SK-N-MC (cell line): ENCODE data around the gene MFSD12.
A peak's percentile ranks its signal among the peaks of the same experiment; 100 is the strongest.

Experiments
- DNase-seq: peaks from one replicate; pipeline ENCODE4 v3.0.0-alpha.2; 2011; ENCODE audit warnings: low read depth, low spot score
- H3K27ac ChIP-seq: fragments of 200-600 bp; sonication (generic); 2 replicates; pipeline ENCODE4 v1.5.1; 2016; ENCODE audit warnings: mixed run types
- H3K36me3 ChIP-seq: fragments of 200-600 bp; sonication (generic); 2 replicates; pipeline ENCODE4 v1.6.1; 2017; ENCODE audit warnings: antibody characterized with exemption, low read length, mixed read lengths; ENCODE audit not compliant: insufficient read depth
- H3K4me3 ChIP-seq: fragments of 200-600 bp; sonication (generic); 2 replicates; pipeline ENCODE4 v1.5.1; 2016
- H3K9ac ChIP-seq: fragments of 200-600 bp; sonication (generic); 2 replicates; pipeline ENCODE4 v1.8.0; 2017; ENCODE audit warnings: mixed run types, mixed read lengths; ENCODE audit not compliant: insufficient read length
- H3K9me3 ChIP-seq: fragments of 200-600 bp; sonication (generic); 2 replicates; pipeline ENCODE4 v1.6.1; 2017; ENCODE audit warnings: low read depth, mild to moderate bottlenecking, antibody characterized with exemption, low read length, moderate library complexity, mixed read lengths
- EZH2 ChIP-seq: fragments of 200-600 bp; sonication (generic); IDR thresholded peaks from one replicate; pipeline ENCODE4 v1.6.1; 2017; ENCODE audit warnings: antibody characterized with exemption
- FOXP2 ChIP-seq: optimal IDR thresholded peaks from 2 replicates; pipeline ENCODE3; 2011; ENCODE audit warnings: mild to moderate bottlenecking, moderate library complexity; ENCODE audit not compliant: insufficient read depth; ENCODE audit errors: extremely low read length, control extremely low read depth
- POLR2AphosphoS5 ChIP-seq: IDR thresholded peaks from 2 replicates; pipeline ENCODE4 v1.6.1; 2012; ENCODE audit warnings: mild to moderate bottlenecking, low read depth, low read length, borderline replicate concordance

Gene MFSD12

GRCh38 chr19:3557461-3558248 is at the start of gene MFSD12:
MFSD12 (minus strand) TSS chr19:3557586; CDS start chr19:3557403, 183 bp downstream.
- peak within 1 kb of the TSS; percentile 78 for H3K27ac ChIP-seq
- H3K9me3 ChIP-seq = no peaks in the 10 kb centered on the region
- peak within 1 kb of the TSS; percentile 82 for H3K9ac ChIP-seq
- peak within 1 kb of the TSS; percentile 98 for H3K4me3 ChIP-seq
- DNase-seq = peak; percentile 18
- no peak for TF ChIP-seq EZH2
- TF ChIP-seq FOXP2 = peak; percentile 20
- TF ChIP-seq POLR2AphosphoS5 = peak; percentile 53; the same call in 1 of the 2 replicates
- no peaks in the 10 kb centered on the region for H3K36me3 ChIP-seq

- Histone ChIP-seq H3K36me3 (no peaks in the 10 kb centered on the region; the same call in 1 of the 2 replicates), H3K4me3 (no peak within 1 kb of the TSS), H3K27ac (no peak within 1 kb of the TSS), H3K9ac (no peak within 1 kb of the TSS), H3K9me3 (no peaks in the 10 kb centered on the region)
- no peak for DNase-seq
- TF ChIP-seq POLR2AphosphoS5 (no peak), FOXP2 (no peak), EZH2 (no peak)
Observed at GRCh38 chr19:3606690-3607289, 49.4 kb upstream of the MFSD12 start, which contains the start of gene TBXA2R. TBXA2R (minus strand) TSS chr19:3606875; CDS start chr19:3600634, 6,241 bp downstream.

DNA sequence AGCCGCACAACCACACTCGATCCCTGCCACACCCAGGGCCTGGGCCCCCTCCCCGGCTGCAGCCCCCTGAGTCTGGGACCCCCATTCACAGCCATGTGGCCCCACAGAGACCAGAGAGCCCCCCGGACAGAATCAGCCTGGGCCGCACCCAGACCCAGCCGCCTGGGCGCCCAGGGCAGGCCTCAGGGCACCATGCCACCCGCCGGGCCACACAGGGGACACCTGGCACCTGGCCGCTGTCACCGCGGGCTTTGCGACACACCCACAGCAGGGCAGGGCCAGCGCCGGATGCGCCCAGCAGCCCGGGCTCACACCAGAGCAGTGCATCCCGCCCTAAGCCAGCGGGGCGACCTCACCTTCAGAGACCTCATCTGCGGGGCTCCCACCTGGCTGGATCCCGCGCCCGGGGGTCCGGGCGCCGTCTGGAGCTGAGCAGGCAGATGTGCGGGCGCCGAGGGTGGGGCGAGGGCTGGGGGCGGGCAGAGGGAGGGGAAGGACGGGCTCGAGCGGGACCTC is 48.8 kb upstream of the MFSD12 start:
- H3K27ac ChIP-seq = no peak overlapping the region
- no peak overlapping the region for H3K9ac ChIP-seq
- H3K9me3 ChIP-seq = no peaks in the 10 kb centered on the region
- no peaks in the 10 kb centered on the region; the same call in 1 of the 2 replicates for H3K36me3 ChIP-seq
- no peak overlapping the region for H3K4me3 ChIP-seq
- TF ChIP-seq POLR2AphosphoS5 = no peak
- DNase-seq = no peak

- Histone ChIP-seq H3K27ac (no peak overlapping the region), H3K9ac (no peak overlapping the region), H3K36me3 (no peaks in the 10 kb centered on the region), H3K9me3 (no peaks in the 10 kb centered on the region), H3K4me3 (no peak overlapping the region)
- TF ChIP-seq EZH2 (no peak), POLR2AphosphoS5 (no peak), FOXP2 (no peak)
- no peak for DNase-seq
Observed at GRCh38 chr19:3605770-3606169, 48.4 kb upstream of the MFSD12 start.

GRCh38 chr19:3605361-3605760 is 48.0 kb upstream of the MFSD12 start:
- Histone ChIP-seq H3K9ac (no peak overlapping the region), H3K4me3 (no peak overlapping the region), H3K9me3 (no peaks in the 10 kb centered on the region), H3K27ac (no peak overlapping the region), H3K36me3 (no peaks in the 10 kb centered on the region)
- DNase-seq = no peak
- TF ChIP-seq EZH2 (no peak), FOXP2 (no peak), POLR2AphosphoS5 (no peak)

DNA sequence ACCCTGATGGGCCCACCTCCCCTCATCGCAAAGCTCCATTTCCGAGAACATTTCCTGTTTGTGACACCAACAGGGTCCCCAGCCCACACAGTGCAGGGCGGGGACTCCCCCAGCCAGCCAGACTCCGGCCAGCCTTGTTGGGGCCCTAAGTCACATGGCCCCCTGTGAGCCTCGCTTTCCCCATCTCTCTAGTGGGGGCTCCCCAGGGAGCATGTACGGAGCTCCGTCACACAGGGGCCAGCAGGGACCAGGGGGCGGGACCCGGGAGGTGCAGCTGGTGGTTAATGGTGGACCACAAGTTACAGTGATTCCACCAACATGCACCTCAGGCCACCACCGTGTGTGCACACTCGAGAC is 47.6 kb upstream of the MFSD12 start:
- no peak for DNase-seq
- H3K4me3 ChIP-seq = no peak overlapping the region
- no peak overlapping the region for H3K9ac ChIP-seq
- no peak for TF ChIP-seq POLR2AphosphoS5
- TF ChIP-seq FOXP2 = no peak
- no peak for TF ChIP-seq EZH2
- H3K27ac ChIP-seq = no peak overlapping the region
- no peaks in the 10 kb centered on the region for H3K9me3 ChIP-seq
- no peaks in the 10 kb centered on the region for H3K36me3 ChIP-seq

DNA sequence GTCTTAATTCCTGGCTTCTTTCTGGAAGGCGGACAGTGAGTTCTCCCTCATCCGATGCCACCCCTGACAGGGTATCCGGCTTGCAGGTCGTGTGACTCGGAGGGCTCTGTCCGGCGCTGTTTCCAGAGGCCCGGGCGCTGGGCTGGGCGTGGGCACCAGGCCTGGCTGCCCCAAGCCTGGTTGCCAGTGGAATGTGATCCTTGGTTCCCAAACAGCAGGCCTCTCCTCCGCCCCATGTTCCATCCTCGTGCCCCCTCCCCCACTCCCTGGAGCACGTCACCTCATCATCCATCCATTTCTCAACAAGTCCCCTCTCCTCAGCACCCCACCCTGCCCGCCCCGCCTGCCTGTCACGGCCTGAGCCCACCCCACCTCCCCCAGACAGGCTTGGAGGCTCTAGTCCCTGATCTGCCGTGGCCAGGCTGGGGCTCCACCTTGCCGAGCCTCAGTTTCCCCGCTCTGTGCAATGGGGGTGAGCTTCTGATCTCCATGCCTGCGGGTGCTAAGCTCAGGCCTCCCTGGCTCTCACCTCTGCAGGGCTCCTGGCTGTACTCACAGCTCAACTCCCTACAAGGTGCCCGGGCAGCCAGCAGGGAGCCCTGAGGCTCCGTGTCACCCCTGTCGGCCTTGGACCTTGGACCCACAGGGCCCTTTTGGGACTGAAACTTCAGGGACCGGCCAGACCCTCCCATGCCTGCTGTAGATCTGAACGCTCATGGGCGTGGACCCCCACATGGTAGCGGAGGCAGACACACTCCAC is 47.0 kb upstream of the MFSD12 start:
- DNase-seq = no peak
- H3K9me3 ChIP-seq = no peaks in the 10 kb centered on the region
- no peak overlapping the region for H3K9ac ChIP-seq
- H3K36me3 ChIP-seq = no peaks in the 10 kb centered on the region
- no peak overlapping the region for H3K4me3 ChIP-seq
- TF ChIP-seq POLR2AphosphoS5 (no peak), FOXP2 (no peak), EZH2 (no peak)
- H3K27ac ChIP-seq = no peak overlapping the region

- Histone ChIP-seq H3K9ac (no peak overlapping the region), H3K4me3 (no peak overlapping the region), H3K36me3 (no peaks in the 10 kb centered on the region), H3K27ac (no peak overlapping the region), H3K9me3 (no peaks in the 10 kb centered on the region)
- TF ChIP-seq EZH2 = no peak
- TF ChIP-seq POLR2AphosphoS5 = no peak
- no peak for TF ChIP-seq FOXP2
- DNase-seq = no peak
Observed at GRCh38 chr19:3603121-3603811, 45.9 kb upstream of the MFSD12 start.
